H9 (cell line): ENCODE data around the gene ACTL8. TPM values are rescaled to one million over a fixed set of nuclear protein-coding genes. Genes with fewer than 3 reads are reported as not detected.

Source experiments
- DNase-seq: peaks from one replicate; pipeline ENCODE4 v3.0.0-alpha.2; 2017
- H2AFZ ChIP-seq: one replicate; pipeline ENCODE4 v1.6.1; 2013; ENCODE audit warnings: mild to moderate bottlenecking, low read length, control low read depth, moderate library complexity
- H2AK5ac ChIP-seq: 2 replicates; pipeline ENCODE4 v1.6.1; 2013; ENCODE audit warnings: low read length, control low read depth, mixed read lengths; ENCODE audit not compliant: insufficient read length
- H2BK120ac ChIP-seq: one replicate; pipeline ENCODE4 v1.6.1; 2013; ENCODE audit warnings: low read depth, mild to moderate bottlenecking, low read length, control low read depth, inconsistent platforms; ENCODE audit not compliant: poor library complexity, severe bottlenecking
- H2BK12ac ChIP-seq: 2 replicates; pipeline ENCODE4 v1.6.1; 2013; ENCODE audit warnings: low read length, control low read depth, mixed read lengths, low read depth; ENCODE audit not compliant: insufficient read length
- H2BK15ac ChIP-seq: 2 replicates; pipeline ENCODE4 v1.6.1; 2013; ENCODE audit warnings: low read depth, low read length, control low read depth
- H2BK20ac ChIP-seq: one replicate; pipeline ENCODE4 v1.6.1; 2013; ENCODE audit warnings: low read depth, mild to moderate bottlenecking, low read length, control low read depth, inconsistent platforms; ENCODE audit not compliant: poor library complexity, severe bottlenecking
- H2BK5ac ChIP-seq: 2 replicates; pipeline ENCODE4 v1.6.1; 2013; ENCODE audit warnings: low read length, control low read depth, mixed read lengths; ENCODE audit not compliant: insufficient read length
- H3K14ac ChIP-seq: 2 replicates; pipeline ENCODE4 v1.6.1; 2013; ENCODE audit warnings: low read length, control low read depth; ENCODE audit not compliant: insufficient read depth
- H3K18ac ChIP-seq: 2 replicates; pipeline ENCODE4 v1.6.1; 2013; ENCODE audit warnings: low read depth, mild to moderate bottlenecking, mixed read lengths, low read length, control low read depth; ENCODE audit not compliant: insufficient read length
- H3K23ac ChIP-seq: 2 replicates; pipeline ENCODE4 v1.6.1; 2013; ENCODE audit warnings: low read length, control low read depth, mixed read lengths, low read depth; ENCODE audit not compliant: insufficient read length
- H3K23me2 ChIP-seq: 2 replicates; pipeline ENCODE4 v1.6.1; 2013; ENCODE audit warnings: low read depth, mild to moderate bottlenecking, mixed read lengths, low read length, control low read depth; ENCODE audit not compliant: insufficient read length, poor library complexity, severe bottlenecking
- H3K27ac ChIP-seq: 2 replicates; pipeline ENCODE4 v1.5.1; 2013; ENCODE audit warnings: low read length, control low read depth, mixed read lengths, low read depth; ENCODE audit not compliant: insufficient read length
- H3K27me3 ChIP-seq: 2 replicates; pipeline ENCODE4 v1.6.1; 2013; ENCODE audit warnings: low read length, control low read depth, inconsistent platforms; ENCODE audit not compliant: insufficient read depth
- H3K4ac ChIP-seq: 2 replicates; pipeline ENCODE4 v1.6.1; 2013; ENCODE audit warnings: low read depth, mild to moderate bottlenecking, control low read depth, inconsistent platforms, low read length, moderate library complexity
- H3K4me1 ChIP-seq: 2 replicates; pipeline ENCODE4 v1.6.1; 2013; ENCODE audit warnings: low read length, control low read depth, inconsistent platforms; ENCODE audit not compliant: insufficient read depth
- H3K4me2 ChIP-seq: 2 replicates; pipeline ENCODE4 v1.6.1; 2013; ENCODE audit warnings: low read length, control low read depth, mixed read lengths; ENCODE audit not compliant: insufficient read length, insufficient read depth
- H3K56ac ChIP-seq: 2 replicates; pipeline ENCODE4 v1.6.1; 2013; ENCODE audit warnings: low read depth, mild to moderate bottlenecking, mixed read lengths, low read length, control low read depth; ENCODE audit not compliant: insufficient read length
- H3K79me1 ChIP-seq: 2 replicates; pipeline ENCODE4 v1.6.1; 2013; ENCODE audit warnings: low read depth, mild to moderate bottlenecking, moderate library complexity, low read length, control low read depth, inconsistent platforms; ENCODE audit not compliant: insufficient read depth, poor library complexity, severe bottlenecking
- H3K79me2 ChIP-seq: 2 replicates; pipeline ENCODE4 v1.6.1; 2013; ENCODE audit warnings: low read length, control low read depth, inconsistent platforms; ENCODE audit not compliant: insufficient read depth
- H3K9ac ChIP-seq: 2 replicates; pipeline ENCODE4 v1.6.1; 2013; ENCODE audit warnings: low read length, control low read depth, mixed read lengths; ENCODE audit not compliant: insufficient read length; ENCODE audit errors: extremely low read depth
- H3K9me3 ChIP-seq: one replicate; pipeline ENCODE4 v1.6.1; 2013; ENCODE audit warnings: low read depth, low read length, inconsistent platforms; ENCODE audit not compliant: control insufficient read depth
- H3T11ph ChIP-seq: one replicate; pipeline ENCODE4 v1.6.1; 2013; ENCODE audit warnings: mild to moderate bottlenecking, low read length, control low read depth, inconsistent platforms
- H4K20me1 ChIP-seq: one replicate; pipeline ENCODE4 v1.6.1; 2013; ENCODE audit not compliant: control insufficient read depth, insufficient read length, insufficient read depth
- H4K5ac ChIP-seq: 2 replicates; pipeline ENCODE4 v1.6.1; 2013; ENCODE audit warnings: low read depth, mild to moderate bottlenecking, mixed read lengths, low read length, control low read depth; ENCODE audit not compliant: insufficient read length
- H4K8ac ChIP-seq: replicated peaks from 2 replicates; pipeline ENCODE4 v1.6.1; 2013; ENCODE audit warnings: low read length, control low read depth, mixed read lengths, low read depth; ENCODE audit not compliant: insufficient read length
- H4K91ac ChIP-seq: 2 replicates; pipeline ENCODE4 v1.6.1; 2013; ENCODE audit warnings: low read depth, mild to moderate bottlenecking, moderate library complexity, mixed read lengths, low read length, control low read depth; ENCODE audit not compliant: insufficient read length
- H3K27ac Mint-ChIP-seq, 3 experiments: 2 replicates in 2 of 3; 3 replicates in 1 of 3; pipeline ENCODE4 v1.8.0; 2020 to 2021; ENCODE audit warnings: mixed read lengths in 3 of 3, mild to moderate bottlenecking in 1 of 3, moderate library complexity in 1 of 3
- H3K27me3 Mint-ChIP-seq: 2 replicates; pipeline ENCODE4 v1.8.0; 2021; ENCODE audit warnings: low read depth, mild to moderate bottlenecking, moderate library complexity, mixed read lengths
- H3K36me3 Mint-ChIP-seq, 3 experiments: 2 replicates in 2 of 3; 3 replicates in 1 of 3; pipeline ENCODE4 v1.8.0; 2020 to 2021; ENCODE audit warnings: low read depth in 3 of 3, mixed read lengths in 3 of 3; ENCODE audit not compliant: insufficient read depth in 1 of 3
- H3K4me1 Mint-ChIP-seq, 2 experiments: 2 replicates each; pipeline ENCODE4 v1.8.0; 2020; ENCODE audit warnings: mixed read lengths in 2 of 2
- H3K4me3 Mint-ChIP-seq, 2 experiments: 2 replicates in 1 of 2; 3 replicates in 1 of 2; pipeline ENCODE4 v1.8.0; 2020 to 2021; ENCODE audit warnings: mild to moderate bottlenecking in 2 of 2, mixed read lengths in 2 of 2, moderate library complexity in 1 of 2
- H3K9me3 Mint-ChIP-seq, 2 experiments: 2 replicates in 1 of 2; 3 replicates in 1 of 2; pipeline ENCODE4 v1.8.0; 2020; ENCODE audit warnings: mild to moderate bottlenecking in 2 of 2, mixed read lengths in 2 of 2, moderate library complexity in 1 of 2
- WGBS: extraction: QIAGEN DNeasy Blood & Tissue Kit; methylation state at CpG from one replicate; pipeline ENCODE4 v1.1.7; 2013; ENCODE audit warnings: missing lambda C conversion rate, low lambda C conversion rate, mixed read lengths; ENCODE audit not compliant: insufficient read length; ENCODE audit errors: extremely low coverage; 5-methylcytosine and 5-hydroxymethylcytosine counted together
- total RNA-seq: library from RNA; stranded (reverse); gene quantifications from 2 replicates; pipeline ENCODE4 v1.2.1, GENCODE V29; 2021
- TF ChIP-seq, protein P1 (sequence below): fragments of 200-600 bp; sonication (generic); conservative IDR thresholded peaks from 3 replicates; pipeline ENCODE4 v1.8.0; 2021; ENCODE audit warnings: antibody characterized with exemption, mild to moderate bottlenecking

Gene ACTL8
- total RNA-seq, 1 experiment from 2014 or later: not detected

DNA sequence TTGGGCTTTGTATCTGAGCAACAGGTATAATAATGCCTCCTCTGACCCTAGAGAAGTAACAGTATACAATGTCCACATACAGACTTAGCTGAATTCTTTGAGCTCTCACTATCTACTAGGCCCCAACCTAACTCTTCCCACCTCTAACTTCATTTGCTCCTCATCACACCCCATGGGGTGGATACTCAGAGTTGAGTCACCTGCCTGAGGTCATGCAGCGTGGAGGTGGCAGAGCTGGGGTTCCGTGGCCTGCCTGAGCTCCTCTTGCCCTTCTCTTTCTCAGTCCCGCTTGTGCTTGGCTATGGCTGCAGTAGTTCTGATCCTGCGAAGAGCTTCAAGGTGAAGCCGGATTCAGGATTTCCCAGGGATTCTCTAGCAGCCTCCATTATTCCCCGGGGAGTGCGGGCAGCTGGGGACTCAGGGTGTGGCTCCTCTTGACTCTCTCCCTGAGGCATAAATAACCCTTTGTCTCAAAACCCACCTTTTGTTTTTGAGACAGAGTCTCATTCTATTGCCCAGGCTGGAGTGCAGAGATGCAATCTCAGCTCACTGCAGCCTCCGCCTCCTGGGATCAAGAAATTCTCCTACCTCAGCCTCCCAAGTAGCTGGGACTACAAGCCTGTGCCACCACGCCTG lies 29.9 kb upstream of the ACTL8 start:
- no peak overlapping the region for H3K4me2 ChIP-seq
- H3K9me3 ChIP-seq: no peaks in the 10 kb centered on the region
- H4K20me1 ChIP-seq: no peaks in the 10 kb centered on the region
- no peaks in the 10 kb centered on the region; a peak in 1 of 5 replicates for H3K9me3 Mint-ChIP-seq
- no peaks in the 10 kb centered on the region for H3K79me2 ChIP-seq
- no peak overlapping the region for H3T11ph ChIP-seq
- TF ChIP-seq, protein P1, sequence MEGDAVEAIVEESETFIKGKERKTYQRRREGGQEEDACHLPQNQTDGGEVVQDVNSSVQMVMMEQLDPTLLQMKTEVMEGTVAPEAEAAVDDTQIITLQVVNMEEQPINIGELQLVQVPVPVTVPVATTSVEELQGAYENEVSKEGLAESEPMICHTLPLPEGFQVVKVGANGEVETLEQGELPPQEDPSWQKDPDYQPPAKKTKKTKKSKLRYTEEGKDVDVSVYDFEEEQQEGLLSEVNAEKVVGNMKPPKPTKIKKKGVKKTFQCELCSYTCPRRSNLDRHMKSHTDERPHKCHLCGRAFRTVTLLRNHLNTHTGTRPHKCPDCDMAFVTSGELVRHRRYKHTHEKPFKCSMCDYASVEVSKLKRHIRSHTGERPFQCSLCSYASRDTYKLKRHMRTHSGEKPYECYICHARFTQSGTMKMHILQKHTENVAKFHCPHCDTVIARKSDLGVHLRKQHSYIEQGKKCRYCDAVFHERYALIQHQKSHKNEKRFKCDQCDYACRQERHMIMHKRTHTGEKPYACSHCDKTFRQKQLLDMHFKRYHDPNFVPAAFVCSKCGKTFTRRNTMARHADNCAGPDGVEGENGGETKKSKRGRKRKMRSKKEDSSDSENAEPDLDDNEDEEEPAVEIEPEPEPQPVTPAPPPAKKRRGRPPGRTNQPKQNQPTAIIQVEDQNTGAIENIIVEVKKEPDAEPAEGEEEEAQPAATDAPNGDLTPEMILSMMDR: no peak
- H3K27ac ChIP-seq: no peak overlapping the region
- no peak overlapping the region for H4K5ac ChIP-seq
- no peak overlapping the region for H2AFZ ChIP-seq
- DNase-seq: no peak
- no peak overlapping the region for H2BK5ac ChIP-seq
- no peak overlapping the region for H3K9ac ChIP-seq
- H2AK5ac ChIP-seq: no peak overlapping the region
- no peaks in the 10 kb centered on the region for H3K27me3 ChIP-seq
- H3K18ac ChIP-seq: no peak overlapping the region
- no peaks in the 10 kb centered on the region for H3K23me2 ChIP-seq
- H3K4me3 Mint-ChIP-seq: no peak overlapping the region
- peaks cover 0 to 2% of the 10 kb centered on the region in 2 experiments; a peak in 1 of 4 replicates for H3K4me1 Mint-ChIP-seq
- H3K4me1 ChIP-seq: no peaks in the 10 kb centered on the region
- no peak overlapping the region for H2BK12ac ChIP-seq
- no peaks in the 10 kb centered on the region for H3K36me3 Mint-ChIP-seq
- no peak overlapping the region for H2BK15ac ChIP-seq
- no peak overlapping the region for H3K23ac ChIP-seq
- no peak overlapping the region for H2BK20ac ChIP-seq
- H3K4ac ChIP-seq: no peak overlapping the region
- peaks cover 4% of the 10 kb centered on the region for H3K27me3 Mint-ChIP-seq
- H3K14ac ChIP-seq: no peak overlapping the region; the same call in 1 of the 2 replicates
- H2BK120ac ChIP-seq: no peak overlapping the region
- no peak overlapping the region for H4K91ac ChIP-seq
- H3K56ac ChIP-seq: no peak overlapping the region
- H3K79me1 ChIP-seq: no peaks in the 10 kb centered on the region
- no peak overlapping the region for H3K27ac Mint-ChIP-seq
- no peak overlapping the region for H4K8ac ChIP-seq
- WGBS: no CpG with 5 or more reads among the region's 9 CpGs
